ENCODE data around the gene NCK1.

NCK1 gene

GRCh38 chr3:136932523-136932922, 70.5 kb downstream of the NCK1 start:
- CTCF ChIA-PET = no interaction called here
- TF ChIP-seq L3MBTL2 (conservative IDR thresholded peaks at IDR 0.05) = no peak
- TF ChIP-seq PKNOX1 (IDR thresholded peaks at IDR 0.05) = no peak

GRCh38 chr3:136932978-136933772, 71.2 kb downstream of the NCK1 start:
- TF ChIP-seq FOXA1 (IDR thresholded peaks at IDR 0.05) = no peak
- TF ChIP-seq HDGF (IDR thresholded peaks at IDR 0.05; ENCODE audit: borderline replicate concordance) = no peak
- no peak for TF ChIP-seq BHLHE40 (IDR thresholded peaks at IDR 0.05; ENCODE audit: borderline replicate concordance)
- TF ChIP-seq ELF4 (IDR thresholded peaks at IDR 0.05) = no peak
- no peak for TF ChIP-seq FOXK2 (IDR thresholded peaks at IDR 0.05)
- TF ChIP-seq NFRKB (IDR thresholded peaks at IDR 0.05) = no peak
- TF ChIP-seq CTBP1 (IDR thresholded peaks at IDR 0.05; ENCODE audit: borderline replicate concordance) = no peak
- TF ChIP-seq TARDBP (IDR thresholded peaks at IDR 0.05) = no peak
- TF ChIP-seq SP1 (IDR thresholded peaks at IDR 0.05) = no peak
- no peak for TF ChIP-seq ARNT (IDR thresholded peaks at IDR 0.05)
- no peak for TF ChIP-seq SUZ12 (IDR thresholded peaks at IDR 0.05)
- TF ChIP-seq FOXM1 (IDR thresholded peaks at IDR 0.05; ENCODE audit: borderline replicate concordance) = no peak
- no peak for TF ChIP-seq LEF1 (IDR thresholded peaks at IDR 0.05; ENCODE audit: borderline replicate concordance)
- no peak for TF ChIP-seq PKNOX1 (IDR thresholded peaks at IDR 0.05)
- no peak for TF ChIP-seq L3MBTL2 (conservative IDR thresholded peaks at IDR 0.05)
- TF ChIP-seq ZNF384 (IDR thresholded peaks at IDR 0.05) = no peak
- DNase-seq (ENCODE audit: extremely low spot score) = no peak
- ChIA-PET CTCF (no interaction called here), POLR2A (no interaction called here)

More at GRCh38 chr3:136932523-136932922, 70.5 kb downstream of the NCK1 start:
- no peak for DNase-seq (ENCODE audit: extremely low spot score)
- POLR2A ChIA-PET = no interaction called here

- CTCF ChIA-PET = no interaction called here
- TF ChIP-seq FOXM1 (IDR thresholded peaks at IDR 0.05; ENCODE audit: borderline replicate concordance) (no peak), NFRKB (IDR thresholded peaks at IDR 0.05) (no peak), SUZ12 (IDR thresholded peaks at IDR 0.05) (no peak), ZNF384 (IDR thresholded peaks at IDR 0.05) (no peak), CTBP1 (IDR thresholded peaks at IDR 0.05; ENCODE audit: borderline replicate concordance) (no peak), ELF4 (IDR thresholded peaks at IDR 0.05) (no peak), FOXA1 (IDR thresholded peaks at IDR 0.05) (no peak), BHLHE40 (IDR thresholded peaks at IDR 0.05; ENCODE audit: borderline replicate concordance) (no peak), SP1 (IDR thresholded peaks at IDR 0.05) (no peak), LEF1 (IDR thresholded peaks at IDR 0.05; ENCODE audit: borderline replicate concordance) (no peak), PKNOX1 (IDR thresholded peaks at IDR 0.05) (no peak)
- no peak for DNase-seq (ENCODE audit: extremely low spot score)
- POLR2A ChIA-PET = no interaction called here
Measured at GRCh38 chr3:136937175-136937574, 75.2 kb downstream of the NCK1 start.

DNA sequence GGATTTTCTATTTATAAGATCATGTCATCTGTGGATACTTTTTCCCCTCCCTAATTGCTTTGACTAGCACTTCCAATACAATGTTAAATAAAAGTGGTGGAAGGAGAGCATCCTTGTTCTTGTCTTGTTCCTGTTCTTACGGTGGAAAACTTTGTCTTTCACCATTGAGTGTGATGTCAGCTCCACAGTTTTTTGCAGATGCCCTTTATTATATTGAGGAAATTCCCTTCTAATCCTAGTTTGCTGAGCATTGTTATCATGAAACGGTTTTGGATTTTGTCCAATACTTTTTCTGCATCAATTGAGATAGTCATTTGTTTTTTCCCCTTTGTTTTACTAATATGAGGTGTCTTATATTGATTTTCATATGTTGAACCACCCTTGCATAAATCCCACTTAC, 75.8 kb downstream of the NCK1 start:
- CTCF ChIA-PET = interaction anchor here (1.6 kb wide), 1 partner anchor 76 kb away, joined by 3 read pairs; no protein-coding TSS in a partner anchor
- no peak for DNase-seq (ENCODE audit: extremely low spot score)
- POLR2A ChIA-PET = no interaction called here
- no peak for TF ChIP-seq SP1 (IDR thresholded peaks at IDR 0.05)
- TF ChIP-seq SUZ12 (IDR thresholded peaks at IDR 0.05) = no peak
- no peak for TF ChIP-seq ARNT (IDR thresholded peaks at IDR 0.05)
- TF ChIP-seq LEF1 (IDR thresholded peaks at IDR 0.05; ENCODE audit: borderline replicate concordance) = no peak
- no peak for TF ChIP-seq L3MBTL2 (conservative IDR thresholded peaks at IDR 0.05)

DNA sequence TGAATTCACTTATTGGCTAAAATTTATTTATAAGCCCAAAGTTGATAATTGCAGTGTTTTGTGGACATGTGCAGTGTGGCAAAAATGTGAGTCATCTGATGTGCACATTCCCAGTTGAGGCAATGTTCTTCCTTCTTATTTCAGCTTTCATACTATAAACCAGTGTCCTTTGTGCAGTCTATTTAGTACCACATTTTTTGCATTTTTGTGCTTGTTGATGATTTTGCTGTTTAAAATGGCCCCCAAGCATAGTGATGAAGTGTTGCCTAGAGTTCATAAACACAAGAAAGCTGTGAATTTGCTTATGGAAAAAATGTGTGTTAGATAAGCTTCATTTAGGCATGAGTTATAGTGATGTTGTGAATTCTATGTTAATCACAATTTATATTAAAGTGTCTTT, 76.3 kb downstream of the NCK1 start:
- POLR2A ChIA-PET = no interaction called here
- TF ChIP-seq FOXK2 (IDR thresholded peaks at IDR 0.05) (no peak), NFRKB (IDR thresholded peaks at IDR 0.05) (no peak), L3MBTL2 (conservative IDR thresholded peaks at IDR 0.05) (no peak), HDGF (IDR thresholded peaks at IDR 0.05; ENCODE audit: borderline replicate concordance) (no peak), ZNF384 (IDR thresholded peaks at IDR 0.05) (no peak), PKNOX1 (IDR thresholded peaks at IDR 0.05) (no peak), SP1 (IDR thresholded peaks at IDR 0.05) (no peak), FOXM1 (IDR thresholded peaks at IDR 0.05; ENCODE audit: borderline replicate concordance) (no peak), CTBP1 (IDR thresholded peaks at IDR 0.05; ENCODE audit: borderline replicate concordance) (no peak), ARNT (IDR thresholded peaks at IDR 0.05) (no peak), BHLHE40 (IDR thresholded peaks at IDR 0.05; ENCODE audit: borderline replicate concordance) (no peak), LEF1 (IDR thresholded peaks at IDR 0.05; ENCODE audit: borderline replicate concordance) (no peak), FOXA1 (IDR thresholded peaks at IDR 0.05) (no peak), SUZ12 (IDR thresholded peaks at IDR 0.05) (no peak), ELF4 (IDR thresholded peaks at IDR 0.05) (no peak), TARDBP (IDR thresholded peaks at IDR 0.05) (no peak)
- DNase-seq (ENCODE audit: extremely low spot score) = no peak
- CTCF ChIA-PET = interaction anchor here (1.6 kb wide), 1 partner anchor 76 kb away, joined by 3 read pairs; no protein-coding TSS in a partner anchor

DNA sequence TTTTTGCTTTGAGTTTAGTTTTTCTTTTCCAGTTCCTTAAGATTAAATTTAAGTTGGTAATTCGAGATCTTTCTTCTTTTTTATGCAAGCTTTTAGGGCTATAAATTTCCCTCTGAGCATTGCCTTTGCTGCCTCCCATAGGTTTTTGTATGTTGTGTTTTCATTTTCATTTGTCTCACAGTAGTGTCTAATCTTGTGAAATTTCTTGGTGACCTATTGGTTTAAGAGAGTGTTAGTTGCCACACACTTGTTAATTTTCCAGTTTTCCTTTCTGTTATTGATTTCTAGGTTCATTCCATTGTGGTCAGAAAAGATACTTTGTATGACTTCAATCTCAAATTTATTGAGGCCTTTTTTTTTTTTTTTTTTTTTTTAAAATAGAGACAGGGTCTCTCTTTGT, 77.5 kb downstream of the NCK1 start:
- DNase-seq (ENCODE audit: extremely low spot score) = no peak
- ChIA-PET POLR2A (no interaction called here), CTCF (interaction anchor here (1.6 kb wide), 1 partner anchor 75 kb away, joined by 3 read pairs; no protein-coding TSS in a partner anchor)
- TF ChIP-seq L3MBTL2 (conservative IDR thresholded peaks at IDR 0.05) (no peak), HDGF (IDR thresholded peaks at IDR 0.05; ENCODE audit: borderline replicate concordance) (no peak), ZNF384 (IDR thresholded peaks at IDR 0.05) (no peak), TARDBP (IDR thresholded peaks at IDR 0.05) (no peak), SUZ12 (IDR thresholded peaks at IDR 0.05) (no peak), SP1 (IDR thresholded peaks at IDR 0.05) (no peak), ELF4 (IDR thresholded peaks at IDR 0.05) (no peak), FOXK2 (IDR thresholded peaks at IDR 0.05) (no peak), PKNOX1 (IDR thresholded peaks at IDR 0.05) (no peak; the same call in 1 of the 2 replicates), NFRKB (IDR thresholded peaks at IDR 0.05) (no peak), CTBP1 (IDR thresholded peaks at IDR 0.05; ENCODE audit: borderline replicate concordance) (no peak), ARNT (IDR thresholded peaks at IDR 0.05) (no peak), FOXA1 (IDR thresholded peaks at IDR 0.05) (no peak), LEF1 (IDR thresholded peaks at IDR 0.05; ENCODE audit: borderline replicate concordance) (no peak), FOXM1 (IDR thresholded peaks at IDR 0.05; ENCODE audit: borderline replicate concordance) (no peak), BHLHE40 (IDR thresholded peaks at IDR 0.05; ENCODE audit: borderline replicate concordance) (no peak)

Measured in HEK293T (cell line).